Measurements from ENCODE around the gene HSPA13.
"Not testable (repeated sequence)": the region's sequence is repeated elsewhere in the genome, so short reads cannot be mapped to it uniquely, and the experiment has no call there.

The HSPA13 gene

DNA sequence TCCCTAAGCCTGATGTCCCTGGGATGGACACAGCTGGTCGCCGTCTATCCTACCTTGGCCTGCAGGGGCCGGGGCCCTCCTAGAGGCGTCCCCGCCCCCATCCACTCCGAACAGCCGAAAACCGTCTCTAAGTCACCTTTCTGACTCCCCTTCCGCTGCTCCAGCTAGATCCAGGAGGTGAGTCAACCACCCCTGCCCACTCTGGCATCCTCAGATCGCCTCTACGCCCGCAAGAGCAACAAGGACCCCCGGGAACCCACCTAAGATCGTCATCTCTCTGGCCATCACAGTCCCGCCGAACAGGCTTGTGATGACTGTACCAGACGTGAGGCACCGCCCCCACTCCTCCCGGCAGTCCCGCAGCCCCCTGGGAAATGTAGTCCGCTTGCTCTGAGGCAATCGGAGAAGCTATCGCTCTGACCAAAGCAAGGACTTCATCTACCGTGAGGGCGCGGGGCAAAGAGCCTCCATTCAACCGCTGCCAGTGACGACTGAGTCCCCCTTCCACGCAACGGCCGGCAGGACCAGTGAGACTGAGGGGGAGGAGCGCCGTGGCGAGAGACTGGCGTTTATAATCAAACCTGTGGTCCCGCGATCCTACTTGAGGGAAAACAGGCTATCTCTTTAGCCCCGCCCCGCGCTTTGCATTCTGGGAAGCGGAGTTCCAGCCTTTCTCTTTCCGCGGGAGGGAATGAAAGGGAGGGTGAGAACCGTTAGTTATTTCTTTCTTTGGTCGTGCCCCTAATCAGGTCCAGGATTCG, at the start of gene HSPA13:
TSS of gene HSPA13 (minus strand) at position 312 of the 761 bp plus-strand sequence. CDS start at position 285, 27 bp downstream.
- DNase-seq: peak; percentile 97

- DNase-seq: no peak
These were observed 36.0 kb upstream of the HSPA13 start for GRCh38 chr21:14418920-14419319.

DNA sequence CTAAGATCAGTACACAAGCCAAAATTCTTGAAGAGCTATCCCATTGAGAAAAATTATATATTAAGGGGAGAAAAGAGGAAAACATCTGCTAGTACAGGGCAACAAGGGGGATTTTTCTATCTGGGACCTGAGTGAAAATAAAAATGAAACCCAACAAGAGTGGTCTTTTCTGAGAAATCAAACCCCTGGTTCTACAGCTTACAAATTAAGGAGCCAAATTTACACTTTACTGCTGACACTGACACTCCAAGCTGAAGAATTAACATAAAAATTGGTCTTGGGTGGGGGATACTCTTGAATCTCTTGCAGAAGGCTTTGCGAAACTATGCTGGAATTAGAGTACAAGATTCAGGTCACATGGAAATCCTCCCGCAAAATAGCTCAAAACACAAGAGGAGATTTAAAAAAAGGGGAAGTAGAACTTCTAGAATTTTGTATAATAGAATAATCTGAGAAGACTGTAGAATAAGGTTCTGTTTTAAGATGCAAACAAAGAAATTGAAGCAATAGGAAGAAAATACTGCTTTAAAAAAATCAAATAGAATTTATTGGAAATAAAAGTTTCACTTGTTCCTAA, 32.1 kb upstream of the HSPA13 start:
- DNase-seq: no peak

GRCh38 chr21:14405962-14406361, 23.0 kb upstream of the HSPA13 start:
- DNase-seq: no peak

- no peak for DNase-seq
These were observed 22.3 kb upstream of the HSPA13 start for GRCh38 chr21:14405225-14405624.

DNA sequence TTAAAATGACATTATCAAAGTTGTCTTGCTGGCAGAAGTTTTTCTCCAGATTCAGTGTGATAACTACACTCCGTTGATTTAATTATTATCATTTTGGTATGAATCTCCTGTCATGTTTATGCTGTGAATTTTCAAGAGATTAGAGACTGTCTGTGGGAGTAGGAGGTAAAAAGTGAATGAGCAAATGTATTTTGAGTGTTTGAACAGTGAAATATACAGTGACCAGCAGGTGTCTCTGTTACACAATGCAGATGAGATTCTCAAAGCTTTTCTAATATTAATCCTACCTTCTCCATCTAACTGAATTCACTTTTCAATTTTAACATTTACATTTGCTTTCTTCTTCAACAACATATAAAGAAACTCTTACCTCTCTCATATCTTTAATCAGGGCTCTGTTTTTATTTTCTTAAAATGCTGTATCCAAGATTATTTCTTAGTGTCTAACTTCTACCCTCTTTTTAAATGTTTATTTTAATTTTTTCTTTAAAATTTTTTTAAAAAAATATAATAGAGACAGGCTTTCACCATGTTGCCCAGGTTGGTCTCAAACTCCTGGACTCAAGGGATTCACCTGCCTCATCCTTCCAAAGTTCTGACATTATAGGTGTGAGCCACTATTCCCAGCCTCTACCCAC, 20.9 kb upstream of the HSPA13 start:
- no peak for DNase-seq

DNA sequence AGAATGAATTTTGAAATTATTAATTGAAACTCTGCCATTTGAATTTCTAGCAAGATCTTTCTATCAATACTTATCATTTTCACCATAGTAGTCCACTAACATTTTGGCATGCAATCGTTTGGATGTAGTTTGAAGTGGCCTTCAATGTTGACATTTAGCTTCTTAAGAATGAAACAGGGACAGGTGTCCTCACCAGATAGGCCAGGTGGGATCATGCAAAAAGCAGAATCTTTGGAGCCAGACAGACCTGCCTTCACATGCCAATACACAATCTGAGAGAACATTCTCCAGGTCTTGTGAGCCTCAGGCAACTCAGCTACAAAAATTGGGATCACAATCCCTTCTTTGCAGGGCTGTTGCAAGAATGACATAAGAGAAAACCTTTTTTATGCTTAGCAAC, 18.3 kb upstream of the HSPA13 start:
- DNase-seq: no peak

DNA sequence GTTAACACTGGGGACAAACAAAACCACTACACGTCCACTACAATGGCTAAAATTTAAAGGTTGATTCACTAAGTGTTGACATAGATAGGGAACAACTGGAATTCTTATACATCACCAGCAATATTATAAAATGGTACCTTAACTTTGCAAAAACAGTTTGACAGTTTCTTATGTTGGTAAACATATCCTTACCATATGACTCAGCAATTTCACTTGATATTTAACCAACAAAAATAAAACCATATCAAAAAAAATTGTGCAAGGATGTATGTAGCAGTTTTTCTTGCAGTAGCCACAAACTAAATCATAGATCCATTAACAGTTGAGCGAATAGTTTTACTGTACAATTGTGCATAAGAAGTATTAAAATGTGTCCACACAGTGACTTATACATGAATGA, 5.3 kb upstream of the HSPA13 start:
- no peak for DNase-seq

- no peak for DNase-seq
These were observed 1.5 kb upstream of the HSPA13 start for GRCh38 chr21:14384453-14384852.

GRCh38 chr21:14383596-14384180, 742 bp upstream of the HSPA13 start:
- no peak for DNase-seq

DNA sequence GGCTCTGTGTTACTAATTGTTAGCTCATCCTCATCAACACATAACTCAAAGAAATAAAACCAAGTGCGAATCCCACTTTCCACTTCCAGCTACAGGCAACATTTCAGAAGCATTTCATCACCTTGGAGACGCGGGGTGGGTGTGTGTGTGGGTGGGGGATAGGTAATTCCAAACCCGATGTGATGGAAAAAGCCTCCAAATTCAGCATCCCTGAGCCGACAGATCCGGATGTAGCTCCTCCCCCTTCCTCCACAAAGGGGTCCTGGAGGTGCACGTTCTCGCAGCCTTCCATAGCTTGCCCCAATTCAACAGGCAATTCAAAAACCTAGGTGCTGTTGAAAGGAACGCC, 486 bp downstream of the HSPA13 start:
- DNase-seq: no peak

- no peak for DNase-seq
These were observed 6.1 kb downstream of the HSPA13 start for GRCh38 chr21:14376854-14377253.

GRCh38 chr21:14366998-14367397, 15.9 kb downstream of the HSPA13 start:
- no peak for DNase-seq

- no peak for DNase-seq
These were observed 21.0 kb downstream of the HSPA13 start for GRCh38 chr21:14361958-14362357.

GRCh38 chr21:14358775-14359174, 24.2 kb downstream of the HSPA13 start:
- no peak for DNase-seq

DNA sequence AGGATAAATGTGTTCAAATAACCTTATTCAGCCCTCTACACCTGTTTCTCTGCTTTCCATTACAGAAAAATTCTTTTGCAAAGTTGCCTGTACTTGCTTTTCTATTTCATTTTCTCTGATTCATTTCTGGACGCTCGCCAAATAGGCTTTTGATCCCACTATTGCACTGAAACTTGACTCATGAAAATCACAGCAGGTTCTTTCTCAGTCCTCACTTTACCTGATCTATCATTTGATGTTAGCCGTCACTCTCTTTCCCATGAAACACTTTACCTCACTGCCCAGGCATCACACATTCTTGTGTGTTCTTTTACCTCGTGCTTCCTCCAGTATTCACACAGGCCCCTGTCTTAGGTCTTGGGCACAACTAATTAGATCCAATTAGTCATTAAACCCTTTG, 26.2 kb downstream of the HSPA13 start:
- no peak for DNase-seq

GRCh38 chr21:14354515-14354914, 28.4 kb downstream of the HSPA13 start:
- DNase-seq: no peak

- DNase-seq: no peak
These were observed 29.2 kb downstream of the HSPA13 start for GRCh38 chr21:14353726-14354125.

DNA sequence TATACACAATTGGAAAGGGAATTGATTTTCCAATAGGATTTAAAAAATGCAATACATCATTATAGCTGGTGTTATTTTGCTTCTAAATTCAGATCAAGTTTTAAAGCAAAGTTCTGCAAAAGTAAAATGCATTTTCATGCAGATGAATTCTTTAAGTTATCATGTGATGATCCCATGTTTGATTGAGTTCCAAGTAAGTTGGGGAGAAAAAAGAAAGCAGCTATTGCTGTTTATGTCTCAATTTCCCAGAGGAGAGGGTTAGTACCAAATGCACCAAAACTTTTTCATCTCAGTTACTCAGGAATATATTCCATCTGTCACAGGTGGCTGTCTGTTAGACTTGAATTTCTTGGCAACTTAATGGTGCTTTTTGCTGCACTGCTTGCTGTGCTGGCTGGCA, 29.7 kb downstream of the HSPA13 start:
- DNase-seq: no peak

DNA sequence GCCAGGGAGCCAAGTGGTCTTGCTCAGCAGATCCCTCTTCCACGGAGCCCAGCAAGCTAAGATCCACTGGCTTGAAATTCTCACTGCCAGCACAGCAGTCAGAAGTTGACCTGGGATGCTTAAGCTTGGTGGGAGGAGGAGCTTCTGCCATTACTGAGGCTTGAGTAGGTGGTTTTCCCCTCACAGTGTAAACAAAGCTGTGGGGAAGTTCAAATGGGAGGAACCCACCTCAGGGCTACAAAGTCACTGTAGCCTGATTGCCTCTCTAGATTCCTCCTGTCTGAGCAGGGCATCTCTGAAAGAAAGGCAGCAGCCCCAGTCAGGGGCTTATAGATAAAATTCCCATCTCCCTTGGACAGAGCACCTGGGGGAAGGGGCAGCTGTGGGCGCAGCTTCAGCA, 55.6 kb downstream of the HSPA13 start:
- DNase-seq: not testable (repeated sequence)

- DNase-seq: no peak
These were observed 57.4 kb downstream of the HSPA13 start for GRCh38 chr21:14325595-14325994.

Measured in NCI-H1048 (cell line).